Ovary (tissue), 9 donors: ENCODE results near the gene NOS1. TPM values are rescaled to one million over a fixed set of nuclear protein-coding genes. Genes with fewer than 3 reads are reported as not detected.

ENCODE experiments used
- DNase-seq, 5 donors: peaks; one replicate each; pipeline ENCODE4 v3.0.0-alpha.2; 2019 to 2020
- H3K27ac ChIP-seq, 2 donors: fragments of 200-600 bp; one replicate each; pipeline versions ENCODE4 v1.5.1 to v1.8.0; 2019 to 2022
- H3K27me3 ChIP-seq: fragments of 200-600 bp; one replicate; pipeline ENCODE4 v1.8.0; 2022
- H3K36me3 ChIP-seq: fragments of 200-600 bp; sonication (generic); one replicate; pipeline ENCODE4 v1.5.1; 2019
- H3K4me1 ChIP-seq: one replicate; pipeline ENCODE4 v1.8.1; 2013; ENCODE audit warnings: mild to moderate bottlenecking, moderate library complexity; ENCODE audit not compliant: insufficient read depth
- H3K4me3 ChIP-seq: fragments of 200-600 bp; sonication (generic); one replicate; pipeline ENCODE4 v1.5.1; 2017
- H3K9me3 ChIP-seq, 2 donors: fragments of 200-600 bp in 1 of 2; sonication (generic) in 1 of 2; one replicate each; pipeline versions ENCODE4 v1.5.1 to v1.8.1; 2013 to 2019; ENCODE audit warnings: mild to moderate bottlenecking in 1 of 2, moderate library complexity in 1 of 2
- CTCF ChIP-seq, 3 donors: fragments of 450-650 bp in 2 of 3; fragments of 200-600 bp in 1 of 3; IDR thresholded peaks; one replicate each; pipeline versions ENCODE4 v1.5.1 to v1.8.0; 2016 to 2022; ENCODE audit warnings: antibody characterized with exemption in 3 of 3, mild to moderate bottlenecking in 1 of 3
- EP300 ChIP-seq: sonication (generic); formaldehyde crosslinking; IDR thresholded peaks from one replicate; pipeline ENCODE4 v1.6.1; 2017; ENCODE audit warnings: antibody characterized with exemption
- POLR2A ChIP-seq: fragments of 450-650 bp; IDR thresholded peaks from one replicate; pipeline ENCODE4 v1.6.1; 2017; ENCODE audit warnings: antibody characterized with exemption, mild to moderate bottlenecking, moderate library complexity
- WGBS, 3 donors: extraction: QIAGEN DNeasy Blood & Tissue Kit in 1 of 3; methylation state at CpG; one replicate each; pipeline versions ENCODE4 v1.1.5 to v1.1.7; 2013 to 2017; 5-methylcytosine and 5-hydroxymethylcytosine counted together
- intact Hi-C, 4 donors: fragments of 100-400 bp; cut with DNase I; formaldehyde crosslinking; loops; one replicate each; pipeline versions ENCODE4 v1.11.0 to v1.15.1; 2022 to 2023
- polyA plus RNA-seq, 2 donors: library from polyadenylated mRNA; stranded (reverse); fragments of 200-250 nt in 1 of 2; fragments of 350-450 nt in 1 of 2; fragmentation: Illumina TruSeq in 1 of 2; extraction: RNeasy Lipid Tissue Mini Kit (QIAGEN cat#74804) in 1 of 2; gene quantifications; one replicate each; pipeline ENCODE4 v1.2.3, GENCODE V29; 2013 to 2014
- total RNA-seq, 7 donors: library from RNA; depleted of rRNA in 2 of 7; stranded (reverse); fragments of >200 nt in 2 of 7; fragmentation: NEBNext Ultra II Directional in 3 of 7; extraction: Animal tissue kit (Norgen Biotek cat#: 25700) in 3 of 7; gene quantifications; one replicate each; pipeline versions ENCODE4 v1.1.0 to v1.2.4, GENCODE V29; 2016 to 2023
- donor health status: DM: no; HTN: no; CAD: no; lungs with moderate emphysema.
- donor health status: DM: no; HTN: no; CAD: no.
- donor health status: Bipolar disorder and iron deficiency.
- donor health status: DM: yes; HTN: yes; CAD: no.
- donor health status: DM: no; HTN: no; CAD: no.
- donor health status: DM: yes; HTN: yes; CAD: no.

The NOS1 gene
- total and polyA plus RNA-seq, 9 donors, result 0.05 to 0.48 (median 0.22) TPM

- no peak overlapping the region for H3K27ac ChIP-seq
- H3K4me1 ChIP-seq, result no peaks in the 10 kb centered on the region
- no peak for DNase-seq
- H3K9me3 ChIP-seq, result no peaks in the 10 kb centered on the region
- no peak overlapping the region for H3K4me3 ChIP-seq
- H3K36me3 ChIP-seq, result no peaks in the 10 kb centered on the region
- intact Hi-C loops, result loop anchor here in 3 of 4 donors (5.0 kb wide), 1 partner anchor 627 kb away; no protein-coding TSS in a partner anchor
- H3K27me3 ChIP-seq, result no peaks in the 10 kb centered on the region
- TF ChIP-seq CTCF (IDR thresholded peaks at IDR 0.05) (no peak), EP300 (no peak), POLR2A (no peak)
- WGBS, 3 donors, result 80 to 86% (median 81%) methylated on average over 6 of the region's 6 CpGs
Observed at GRCh38 chr12:117210266-117210918, 151.0 kb downstream of the NOS1 start.

GRCh38 chr12:117209626-117210025 is 151.8 kb downstream of the NOS1 start:
- DNase-seq, result no peak
- Histone ChIP-seq H3K4me3 (no peak overlapping the region), H3K27ac (no peak overlapping the region), H3K4me1 (no peaks in the 10 kb centered on the region), H3K9me3 (no peaks in the 10 kb centered on the region), H3K27me3 (no peaks in the 10 kb centered on the region), H3K36me3 (no peaks in the 10 kb centered on the region)
- 67 to 69% (median 67%) methylated on average over 3 of the region's 3 CpGs for WGBS, 3 donors
- intact Hi-C loops, result loop anchor here in 3 of 4 donors (5.0 kb wide), 1 partner anchor 628 kb away; no protein-coding TSS in a partner anchor
- TF ChIP-seq EP300 (no peak), CTCF (IDR thresholded peaks at IDR 0.05) (no peak), POLR2A (no peak)

- DNase-seq, result no peak
- H3K27ac ChIP-seq, result no peak overlapping the region
- H3K36me3 ChIP-seq, result no peaks in the 10 kb centered on the region
- no peaks in the 10 kb centered on the region for H3K4me1 ChIP-seq
- TF ChIP-seq POLR2A (no peak), EP300 (no peak), CTCF (IDR thresholded peaks at IDR 0.05) (no peak)
- 74 to 81% (median 78%) methylated on average over 13 of the region's 13 CpGs for WGBS, 3 donors
- no peaks in the 10 kb centered on the region for H3K9me3 ChIP-seq
- H3K27me3 ChIP-seq, result no peaks in the 10 kb centered on the region
- intact Hi-C loops, result no loop called here
- no peak overlapping the region for H3K4me3 ChIP-seq
Observed at GRCh38 chr12:117208811-117209455, 152.5 kb downstream of the NOS1 start.

- no peak for DNase-seq
- 77 to 82% (median 80%) methylated on average over 16 of the region's 16 CpGs for WGBS, 3 donors
Observed at GRCh38 chr12:117208206-117208605, 153.2 kb downstream of the NOS1 start.

More at GRCh38 chr12:117208206-117208605, 153.2 kb downstream of the NOS1 start:
- Histone ChIP-seq H3K4me1 (no peaks in the 10 kb centered on the region), H3K27me3 (no peaks in the 10 kb centered on the region), H3K36me3 (no peaks in the 10 kb centered on the region), H3K27ac (no peak overlapping the region), H3K9me3 (no peaks in the 10 kb centered on the region), H3K4me3 (no peak overlapping the region)
- no peak for TF ChIP-seq POLR2A
- no peak for TF ChIP-seq CTCF (IDR thresholded peaks at IDR 0.05)
- TF ChIP-seq EP300, result no peak
- intact Hi-C loops, result no loop called here
